Fibroblast of peridontal ligament (primary cell): ENCODE data around the gene DIAPH2.
A peak's percentile ranks its signal among the peaks of the same experiment; 100 is the strongest.

Experiments used
- DNase-seq: peaks from one replicate; pipeline ENCODE4 v3.0.0-alpha.2; 2010; ENCODE audit errors: extremely low read depth

The DIAPH2 gene

GRCh38 chrX:97587171-97587570 is 902.5 kb downstream of the DIAPH2 start:
- DNase-seq = no peak

GRCh38 chrX:97594646-97595224 is 910.1 kb downstream of the DIAPH2 start:
- no peak for DNase-seq

- DNase-seq = no peak
Observed at GRCh38 chrX:97597954-97598353, 913.3 kb downstream of the DIAPH2 start.

- DNase-seq = no peak
Observed at GRCh38 chrX:97602465-97603258, 918.0 kb downstream of the DIAPH2 start.

GRCh38 chrX:97605271-97605670 is 920.6 kb downstream of the DIAPH2 start:
- no peak for DNase-seq

GRCh38 chrX:97609357-97609756 is 924.7 kb downstream of the DIAPH2 start:
- no peak for DNase-seq

GRCh38 chrX:97609938-97610337 is 925.3 kb downstream of the DIAPH2 start:
- DNase-seq = no peak

- DNase-seq = peak; percentile 23
Observed at GRCh38 chrX:97616883-97617530, 932.4 kb downstream of the DIAPH2 start.

GRCh38 chrX:97619499-97619898 is 934.9 kb downstream of the DIAPH2 start:
- DNase-seq = no peak

GRCh38 chrX:97622111-97622510 is 937.5 kb downstream of the DIAPH2 start:
- no peak for DNase-seq

- DNase-seq = no peak
Observed at GRCh38 chrX:97628326-97628725, 943.7 kb downstream of the DIAPH2 start.

GRCh38 chrX:97628807-97629596 is 944.4 kb downstream of the DIAPH2 start:
- no peak for DNase-seq

- no peak for DNase-seq
Observed at GRCh38 chrX:97629597-97629985, 944.9 kb downstream of the DIAPH2 start.

- DNase-seq = no peak
Observed at GRCh38 chrX:97633798-97634197, 949.2 kb downstream of the DIAPH2 start.

- no peak for DNase-seq
Observed at GRCh38 chrX:97636473-97637140, 952.0 kb downstream of the DIAPH2 start.

- DNase-seq = no peak
Observed at GRCh38 chrX:97637289-97637688, 952.6 kb downstream of the DIAPH2 start.

- no peak for DNase-seq
Observed at GRCh38 chrX:97638621-97639020, 954.0 kb downstream of the DIAPH2 start.

GRCh38 chrX:97639526-97639925 is 954.9 kb downstream of the DIAPH2 start:
- DNase-seq = no peak
